HG03378 (cell line): ENCODE results near the gene CAPZA1.

Source experiments
- ATAC-seq: cut with Tn5 transposase; IDR thresholded peaks from one replicate; pipeline ENCODE4 v1.9.1; 2021; ENCODE audit warnings: mild to moderate bottlenecking, moderate library complexity; ENCODE audit not compliant: unreplicated experiment

The CAPZA1 gene

DNA sequence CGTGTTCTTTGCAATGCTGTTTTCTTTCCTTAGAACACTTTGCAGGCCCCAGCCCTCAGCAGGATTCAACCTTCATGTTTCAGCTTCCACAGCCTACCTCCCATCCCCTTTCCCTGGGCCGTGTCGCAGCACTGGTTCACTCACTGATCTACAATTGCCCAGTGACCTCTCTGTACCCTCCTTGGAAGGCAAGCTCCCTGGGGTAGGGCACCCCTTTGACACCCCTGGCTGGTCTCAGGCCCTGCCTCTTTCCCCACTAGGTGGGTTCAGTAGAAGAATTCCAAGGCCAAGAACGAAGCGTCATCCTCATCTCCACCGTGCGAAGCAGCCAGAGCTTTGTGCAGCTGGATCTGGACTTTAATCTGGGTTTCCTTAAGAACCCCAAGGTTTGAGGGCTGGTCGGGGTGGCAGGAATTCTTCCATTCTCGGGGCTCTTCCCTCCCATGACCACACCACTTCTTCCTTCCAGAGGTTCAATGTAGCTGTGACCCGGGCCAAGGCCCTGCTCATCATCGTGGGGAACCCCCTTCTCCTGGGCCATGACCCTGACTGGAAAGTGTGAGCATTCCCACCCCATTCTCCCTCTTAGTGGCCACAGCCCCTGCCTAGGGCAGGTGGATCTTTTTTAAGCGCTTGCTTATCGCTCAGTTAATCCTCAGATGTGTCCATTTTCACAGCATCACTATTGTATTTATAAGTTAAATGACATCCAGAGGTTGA is 80.0 kb downstream of the CAPZA1 start:
- ATAC-seq, result no peak

DNA sequence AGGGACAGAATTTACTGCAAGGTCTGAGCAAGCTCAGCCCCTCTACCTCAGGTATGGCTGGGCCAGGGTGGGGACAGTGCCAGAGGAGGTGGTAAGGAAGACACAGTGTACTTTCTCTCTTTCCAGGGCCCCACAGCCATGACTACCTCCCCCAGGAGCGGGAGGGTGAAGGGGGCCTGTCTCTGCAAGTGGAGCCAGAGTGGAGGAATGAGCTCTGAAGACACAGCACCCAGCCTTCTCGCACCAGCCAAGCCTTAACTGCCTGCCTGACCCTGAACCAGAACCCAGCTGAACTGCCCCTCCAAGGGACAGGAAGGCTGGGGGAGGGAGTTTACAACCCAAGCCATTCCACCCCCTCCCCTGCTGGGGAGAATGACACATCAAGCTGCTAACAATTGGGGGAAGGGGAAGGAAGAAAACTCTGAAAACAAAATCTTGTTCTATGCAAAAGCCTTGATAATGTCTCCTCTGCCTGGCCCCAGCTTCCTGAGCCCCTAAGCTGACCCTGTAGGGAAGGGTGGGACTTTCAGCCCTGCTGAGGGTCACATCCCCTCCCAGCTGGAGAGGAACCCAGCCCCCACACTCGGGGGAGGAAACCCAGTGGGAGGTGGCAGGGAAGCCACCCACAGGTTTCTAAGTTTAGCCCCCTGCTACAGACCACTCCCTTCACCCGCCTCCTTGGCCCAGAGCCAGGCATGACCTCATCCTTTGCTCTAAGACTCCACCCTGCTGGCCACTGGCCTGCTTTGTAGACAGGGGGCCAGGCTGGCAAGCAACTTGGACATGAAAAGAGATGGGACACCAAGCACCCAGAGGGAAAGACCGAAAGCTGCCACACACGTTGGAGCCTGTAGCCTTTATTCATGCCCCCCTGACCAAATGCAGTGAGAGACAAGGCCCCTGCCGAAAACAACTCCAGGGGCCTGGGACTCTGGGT is 80.9 kb downstream of the CAPZA1 start:
- peak; percentile 59 for ATAC-seq

DNA sequence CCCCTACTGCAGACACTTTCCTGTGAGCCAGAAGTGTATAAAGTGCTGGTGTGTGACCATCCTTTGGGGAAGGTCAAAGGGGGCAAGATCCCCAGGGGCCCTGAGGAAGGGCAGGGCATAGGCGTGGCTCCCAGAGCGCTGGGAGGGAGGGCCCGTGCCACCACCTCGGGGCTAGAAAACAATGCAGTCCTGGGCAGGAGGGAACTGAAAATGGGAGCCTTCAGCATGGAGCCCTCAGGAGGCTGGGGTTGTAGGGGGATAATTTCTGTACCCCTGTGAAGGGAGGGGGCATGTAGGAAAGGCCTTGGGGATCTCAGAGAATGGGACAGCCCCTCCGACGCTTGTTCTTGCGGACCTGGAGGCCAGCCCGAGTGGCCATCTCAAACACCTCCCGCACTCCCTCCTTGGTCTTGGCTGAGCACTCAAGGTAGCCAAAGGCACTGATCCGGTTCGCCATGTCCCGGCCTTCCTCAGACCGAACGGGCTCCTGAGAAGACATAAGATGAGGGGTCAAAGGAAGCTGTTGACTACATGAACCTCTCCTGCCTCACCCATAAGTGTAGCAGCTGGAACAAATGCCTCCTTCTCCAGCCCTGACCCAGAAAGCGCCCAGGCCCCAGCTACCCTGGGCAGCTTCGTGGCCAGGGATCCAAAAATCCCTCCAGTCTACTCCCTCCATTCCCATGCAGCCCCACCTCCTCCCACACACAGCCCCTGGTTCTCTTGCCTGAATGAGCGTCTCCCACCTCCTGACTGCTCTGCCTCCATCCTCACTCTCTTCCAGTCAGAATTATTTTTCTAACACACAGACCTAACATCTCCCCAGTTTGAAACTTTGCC is 81.8 kb downstream of the CAPZA1 start:
- no peak for ATAC-seq

DNA sequence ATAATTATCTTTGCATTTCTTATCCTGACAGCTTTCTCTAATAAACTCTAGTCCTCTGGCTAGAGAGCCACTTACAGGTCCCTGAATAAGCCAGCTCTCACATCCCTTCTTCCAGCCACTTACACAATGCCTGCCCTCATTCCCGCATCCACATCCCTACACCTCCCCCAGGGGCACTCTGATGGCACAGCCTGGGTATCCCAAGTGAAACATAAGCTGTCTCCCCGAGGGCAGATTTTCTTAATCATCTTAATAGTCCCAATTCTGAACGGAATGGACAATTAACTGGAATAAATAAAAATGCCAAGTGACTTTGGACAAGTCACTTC is 82.4 kb downstream of the CAPZA1 start:
- no peak for ATAC-seq

DNA sequence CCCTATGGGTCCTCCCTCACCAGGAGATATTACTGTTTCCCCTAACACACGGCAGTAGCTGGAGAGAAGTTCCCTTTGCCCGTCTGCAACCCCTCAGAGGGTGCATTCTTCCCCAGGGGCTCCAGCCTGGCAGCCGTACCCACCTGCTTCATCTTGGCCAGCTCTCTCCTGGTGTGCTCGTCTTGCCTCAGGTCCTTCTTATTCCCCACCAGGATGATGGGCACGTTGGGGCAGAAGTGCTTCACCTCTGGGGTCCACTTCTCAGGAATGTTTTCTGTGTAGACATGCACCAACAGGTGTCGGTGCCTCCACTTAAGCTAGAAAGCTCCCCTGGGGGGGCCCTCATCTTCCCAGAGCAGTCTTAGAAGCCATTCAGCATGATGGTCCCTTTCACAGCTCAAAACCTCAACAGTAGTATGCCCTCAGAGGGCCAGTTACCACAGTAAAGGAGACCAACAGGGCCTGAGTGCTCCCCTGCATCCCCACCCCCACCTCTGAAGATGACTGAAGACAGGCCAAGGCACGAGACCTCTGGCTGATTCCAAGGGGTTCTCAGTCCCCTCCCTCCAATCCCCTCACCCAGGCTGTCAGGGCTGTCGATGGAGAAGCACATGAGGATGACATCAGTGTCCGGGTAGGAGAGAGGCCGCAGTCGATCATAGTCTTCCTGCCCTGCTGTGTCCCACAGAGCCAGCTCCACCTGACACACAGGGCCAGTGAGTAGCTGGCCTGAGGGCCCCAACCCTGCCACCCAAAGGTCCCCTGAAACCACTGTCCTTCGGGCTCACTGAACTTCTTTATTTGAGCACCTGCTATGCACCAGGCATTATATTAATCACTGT is 83.0 kb downstream of the CAPZA1 start:
- ATAC-seq, result no peak

DNA sequence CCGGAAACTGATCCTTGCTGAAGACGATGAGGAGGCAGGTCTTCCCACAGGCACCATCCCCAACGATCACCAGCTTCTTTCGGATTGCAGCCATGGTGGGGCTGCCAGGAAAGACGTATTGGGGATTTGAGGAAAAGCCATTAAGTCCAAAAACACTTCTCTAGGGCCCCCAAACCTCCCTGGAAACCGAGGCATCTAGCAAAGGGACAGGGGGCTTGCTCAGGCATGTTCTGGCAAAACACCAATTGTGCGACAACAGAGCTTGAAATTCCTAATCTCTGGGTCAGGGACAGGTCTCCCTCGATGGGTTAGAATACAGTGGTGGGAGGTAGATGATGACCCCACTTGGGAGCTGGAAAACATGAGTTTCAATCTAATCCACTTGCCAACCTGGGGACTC is 84.1 kb downstream of the CAPZA1 start:
- ATAC-seq, result no peak

DNA sequence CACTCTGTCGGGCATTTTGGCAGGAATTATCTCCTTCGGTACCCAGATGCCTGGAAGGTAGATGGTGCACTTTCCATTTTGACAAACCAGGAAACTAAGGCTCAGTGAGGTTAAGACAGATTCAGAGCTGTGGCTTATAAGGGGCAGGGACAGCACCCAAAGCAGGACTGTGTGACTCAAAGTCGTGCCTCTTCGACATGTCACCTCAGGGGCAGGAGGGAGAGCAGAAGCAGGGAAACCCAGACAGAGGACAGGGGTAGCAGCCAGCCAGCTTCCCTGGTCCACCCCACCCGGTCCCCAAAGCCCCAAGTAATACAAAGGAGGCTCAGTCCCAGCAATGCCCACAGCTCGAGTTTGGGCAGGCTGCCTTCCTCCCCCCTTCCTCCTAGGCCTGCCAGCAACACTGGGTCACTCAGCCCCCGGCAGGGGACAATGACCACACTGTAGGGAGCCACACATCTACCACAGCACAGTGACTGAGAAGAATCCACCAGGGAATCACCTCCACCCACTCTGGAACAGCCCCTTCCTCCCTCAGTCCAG is 84.8 kb downstream of the CAPZA1 start:
- ATAC-seq, result no peak

DNA sequence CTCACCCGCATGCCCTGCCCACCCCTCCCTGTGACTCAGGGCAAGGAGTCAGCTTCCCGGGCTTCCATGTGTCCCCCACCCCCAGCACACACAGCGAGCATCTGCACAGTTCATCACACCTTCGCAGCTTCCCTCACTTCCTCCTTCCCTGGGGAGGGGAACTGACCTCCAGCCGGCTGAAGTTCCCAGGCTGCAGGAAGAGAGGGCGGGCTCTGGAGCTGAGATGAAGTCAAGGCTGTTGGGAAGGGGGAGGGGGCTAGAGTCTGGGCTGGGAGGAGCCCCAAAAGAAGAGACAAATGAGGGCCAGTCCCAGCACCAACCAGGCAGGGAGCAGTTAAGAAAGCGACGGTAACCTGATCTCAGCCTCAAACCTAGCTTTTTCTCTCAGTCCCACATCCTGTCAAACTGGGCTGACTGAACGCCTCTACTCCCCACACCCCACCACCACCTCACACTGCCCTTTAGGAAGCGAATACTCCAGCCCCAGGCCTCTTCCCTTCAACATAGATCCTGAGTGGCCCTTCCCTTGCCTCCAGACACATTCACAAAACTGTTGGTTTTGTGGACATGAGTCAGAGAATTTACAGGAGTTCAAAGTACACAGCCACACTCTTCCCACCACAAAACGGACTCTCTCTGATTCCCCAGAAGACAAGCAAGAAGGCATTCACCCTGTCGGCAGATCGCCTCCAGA is 85.4 kb downstream of the CAPZA1 start:
- peak; percentile 42 for ATAC-seq

DNA sequence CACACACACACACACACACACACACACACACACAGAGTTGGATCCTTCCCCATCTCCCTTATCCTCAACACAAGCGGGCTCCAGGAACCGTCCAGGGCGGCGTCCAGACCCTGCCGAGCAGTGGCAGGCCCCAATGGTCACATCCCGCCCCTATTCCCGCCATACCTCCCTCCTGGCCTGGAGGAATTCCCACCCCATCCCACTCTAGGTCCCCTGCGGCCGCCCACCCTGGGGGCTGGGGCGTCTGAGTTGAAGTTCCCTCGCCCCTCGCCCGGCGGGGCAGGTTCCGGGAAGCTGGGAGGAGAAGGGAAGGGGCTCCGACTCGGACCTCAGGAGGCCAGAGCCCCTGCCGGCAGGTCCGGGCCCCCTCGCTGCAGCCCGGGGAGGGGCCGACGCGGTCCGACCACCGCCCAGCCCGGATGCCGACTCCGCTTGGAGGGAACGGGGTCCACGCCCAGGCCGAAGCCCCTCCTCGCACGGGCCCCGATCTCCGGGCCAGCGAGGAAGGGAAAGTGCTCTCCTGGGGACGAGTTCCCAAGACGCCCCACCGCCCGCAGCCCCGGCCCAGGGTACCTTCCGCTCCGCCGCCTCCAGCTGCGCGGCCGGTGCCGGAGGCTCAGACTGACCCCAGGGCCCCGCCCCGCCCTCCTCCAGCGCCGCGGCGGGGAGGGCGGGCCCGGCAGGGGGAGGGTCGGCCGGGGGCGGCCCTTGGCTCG is 87.0 kb downstream of the CAPZA1 start, which contains the start of gene RHOC:
RHOC (minus strand) TSS at position 623 of the 716 bp plus-strand sequence. CDS start 3,328 bp downstream, outside the sequence.
- peak; percentile 40 for ATAC-seq

DNA sequence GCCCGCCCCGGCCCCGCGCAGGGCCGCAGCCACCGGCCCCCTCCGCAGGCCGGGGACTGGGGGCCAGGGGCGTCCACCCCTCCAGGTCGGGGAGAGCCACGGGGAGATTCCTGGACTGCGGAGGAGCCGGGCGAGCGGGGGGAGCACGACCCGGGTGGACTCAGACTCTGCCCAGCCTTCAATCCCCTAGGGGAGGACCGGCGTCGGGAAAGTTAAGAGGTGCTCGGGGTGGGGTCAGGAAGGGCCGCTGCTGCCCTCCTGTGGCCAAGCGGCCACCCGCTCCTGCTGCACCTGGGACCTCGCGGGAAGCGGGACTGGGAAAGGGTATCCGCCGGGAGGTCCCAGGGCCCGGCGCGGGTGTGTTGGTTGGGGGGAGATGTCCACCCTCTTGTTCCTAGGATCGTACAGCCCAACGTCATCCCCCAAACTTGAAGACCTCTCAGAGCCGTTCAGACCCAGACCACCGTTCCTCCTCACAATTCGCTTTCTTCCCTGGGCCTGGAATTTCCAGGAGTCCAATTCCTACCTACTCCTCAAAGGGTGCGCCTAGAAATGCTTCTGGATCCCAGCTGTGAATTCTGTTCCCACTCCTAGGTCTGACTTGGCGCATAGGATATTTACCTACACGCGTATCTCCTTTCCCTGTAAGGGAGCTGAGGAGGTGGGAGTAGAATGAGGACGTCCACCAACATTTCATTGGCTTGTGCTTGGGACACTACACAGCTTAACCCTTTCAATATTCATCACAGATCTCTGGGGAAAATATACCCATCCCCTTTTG is 87.8 kb downstream of the CAPZA1 start:
- ATAC-seq, result peak; percentile 53

DNA sequence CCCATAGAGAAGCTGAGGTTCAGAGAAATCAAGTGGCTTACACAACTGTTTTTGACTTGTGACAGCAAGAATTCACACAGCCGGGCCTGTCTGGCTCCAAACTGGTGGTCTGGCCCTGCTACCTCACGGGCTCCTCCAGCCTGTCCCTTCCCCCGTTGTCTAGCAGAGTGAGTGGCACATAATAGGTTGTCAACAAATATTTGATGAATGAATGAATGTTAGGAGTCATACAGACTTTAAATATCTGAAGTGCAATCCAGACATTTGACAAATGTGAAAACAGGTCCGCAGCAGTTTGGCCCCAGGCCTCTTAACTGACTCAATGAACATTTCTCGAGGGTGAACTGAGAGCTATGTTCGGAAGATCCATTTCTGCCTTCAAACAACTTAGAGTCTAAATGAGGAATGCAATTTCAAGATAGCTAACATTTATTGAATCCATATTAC is 88.4 kb downstream of the CAPZA1 start:
- no peak for ATAC-seq

DNA sequence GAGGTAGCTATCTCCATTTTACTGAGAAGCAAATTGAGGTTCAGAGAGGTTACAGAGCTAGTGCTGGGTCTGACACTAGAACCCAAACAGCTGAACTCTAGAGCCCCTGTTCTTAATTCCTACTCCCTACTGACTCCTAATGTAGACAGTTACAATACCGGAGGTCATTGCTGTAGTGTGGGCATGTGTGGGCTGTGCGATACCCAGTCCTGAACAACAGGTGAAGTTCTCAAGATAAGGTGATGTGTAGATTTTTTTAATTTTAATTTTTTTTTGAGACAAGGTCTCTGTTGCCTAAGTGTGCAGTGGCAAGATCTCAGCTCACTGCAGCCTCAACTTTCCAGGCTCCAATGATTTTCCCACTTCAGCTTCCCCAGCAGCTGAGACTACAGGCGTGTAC is 88.9 kb downstream of the CAPZA1 start:
- ATAC-seq, result no peak

DNA sequence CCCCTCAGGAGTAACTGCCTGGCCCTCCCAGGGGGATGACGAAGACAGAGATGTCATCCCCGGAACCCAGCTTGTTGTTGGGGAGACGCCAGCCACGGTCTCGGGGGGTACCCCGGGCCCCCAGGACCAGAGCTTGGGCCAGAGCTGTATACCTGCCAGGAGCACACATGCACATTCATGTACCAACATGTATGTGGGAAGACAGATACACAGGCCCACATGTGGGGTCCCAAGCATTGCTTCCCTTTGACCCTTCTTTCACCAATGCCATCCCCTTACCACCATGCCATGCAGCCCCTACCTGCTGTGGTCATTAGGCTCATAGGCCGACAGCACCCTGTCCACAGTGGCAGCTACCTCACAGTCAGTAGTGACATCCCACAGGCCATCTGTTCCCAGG is 90.5 kb downstream of the CAPZA1 start:
- no peak for ATAC-seq

DNA sequence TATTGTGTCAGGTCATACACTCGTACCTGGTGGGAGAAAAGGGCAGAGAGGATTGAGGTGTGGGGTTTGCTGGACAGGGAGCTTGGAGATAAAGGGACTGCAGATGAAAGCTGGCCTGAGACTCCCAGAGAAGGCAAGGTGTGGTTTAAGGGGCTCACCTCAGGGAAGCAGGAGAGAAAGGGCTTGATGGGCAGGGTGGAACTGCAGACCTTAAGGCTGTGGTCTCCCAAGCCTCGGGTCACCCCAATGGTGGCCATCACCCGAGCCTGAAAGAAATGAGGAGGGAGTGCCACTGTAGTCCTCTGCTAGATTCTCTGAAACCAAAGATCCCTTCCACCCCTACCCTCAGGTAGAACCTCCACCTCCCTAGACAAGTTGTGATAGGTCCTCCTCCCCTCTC is 91.0 kb downstream of the CAPZA1 start:
- no peak for ATAC-seq

DNA sequence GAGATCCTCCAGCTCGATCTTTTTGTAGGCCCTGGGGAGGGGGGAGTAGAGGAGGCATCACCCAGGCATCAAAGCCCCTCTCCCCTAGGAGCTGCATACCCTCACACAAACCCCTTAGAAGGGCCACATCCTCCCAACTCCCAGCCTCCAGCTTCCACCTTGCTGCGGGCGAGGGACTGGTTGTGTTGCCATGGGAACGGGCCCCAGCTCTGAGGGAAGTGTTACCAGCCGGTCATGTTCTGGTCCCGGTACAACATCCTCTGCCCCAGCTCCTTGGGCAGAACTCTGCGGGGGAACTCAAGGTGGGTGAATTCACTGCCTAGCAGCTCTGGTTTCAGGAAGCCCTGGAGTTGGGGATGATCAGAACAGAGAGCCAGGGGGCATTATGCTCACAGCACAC is 91.4 kb downstream of the CAPZA1 start:
- no peak for ATAC-seq

DNA sequence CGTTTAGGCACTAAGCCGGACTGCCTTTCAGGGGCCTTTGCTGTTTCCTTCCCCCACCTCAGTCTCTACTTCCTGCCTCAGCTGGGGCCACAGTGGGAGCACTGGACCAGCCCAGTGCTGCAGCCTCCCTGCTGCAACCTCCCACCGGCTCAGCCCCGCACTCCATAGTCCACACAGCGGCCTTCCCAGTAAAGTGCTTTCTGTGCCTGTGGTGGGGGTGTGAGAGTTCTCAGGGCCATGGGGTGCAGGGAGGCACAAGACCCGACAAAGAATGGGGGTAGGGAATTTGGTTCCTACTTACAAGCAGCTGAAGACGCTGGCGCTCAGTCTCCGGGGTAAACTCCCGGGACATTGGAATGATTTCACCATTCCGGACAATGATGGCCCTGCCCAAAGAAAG is 92.0 kb downstream of the CAPZA1 start:
- ATAC-seq, result no peak

DNA sequence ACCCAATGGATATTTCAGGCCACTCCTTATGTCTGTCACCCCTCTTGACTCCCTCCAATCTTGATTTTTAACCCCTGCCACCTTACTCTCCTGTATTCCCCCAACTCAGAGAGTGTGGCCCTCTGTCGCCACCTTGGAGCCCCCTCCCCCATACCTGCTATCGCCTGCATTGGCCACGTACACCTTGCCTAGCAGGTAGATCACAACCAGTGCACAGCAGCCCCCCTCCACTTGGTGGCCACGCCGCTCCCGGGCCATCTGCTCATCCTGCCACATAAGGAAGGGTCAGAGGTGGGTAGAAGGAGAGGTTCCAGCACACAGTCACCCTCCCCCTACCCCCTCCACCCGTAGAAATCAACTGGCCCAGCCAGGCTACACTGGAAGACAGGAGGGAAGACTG is 92.6 kb downstream of the CAPZA1 start:
- ATAC-seq, result no peak

DNA sequence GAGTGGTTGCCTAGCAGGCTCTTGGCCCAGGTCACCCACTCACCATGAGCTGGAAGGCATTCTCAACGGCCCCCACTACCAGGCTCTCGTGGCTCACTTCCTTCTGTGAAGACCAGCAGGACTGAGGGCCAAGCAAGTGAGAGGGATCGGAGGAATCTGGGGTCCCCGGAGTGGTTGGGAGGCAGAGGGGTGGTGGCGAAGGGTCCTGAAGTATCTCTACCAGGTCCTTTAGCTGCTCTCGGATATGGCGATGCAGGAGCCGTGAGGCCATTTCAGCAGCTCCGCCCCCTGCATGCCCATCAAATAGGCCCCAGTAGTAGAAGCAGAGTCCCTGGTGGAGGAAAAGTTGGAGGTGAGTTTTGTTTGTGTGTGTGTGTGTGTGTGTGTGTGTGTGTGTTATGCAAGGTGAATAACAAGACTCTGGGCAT is 93.1 kb downstream of the CAPZA1 start:
- no peak for ATAC-seq
